C4-2B (cell line): Measurements from ENCODE around the gene CHRNE.
"Not testable (repeated sequence)": the region's sequence is repeated elsewhere in the genome, so short reads cannot be mapped to it uniquely, and the experiment has no call there.

Experiments used
- H3K27ac ChIP-seq: fragments of 450-650 bp; 2 replicates; pipeline ENCODE4 v1.5.1; 2017
- CTCF ChIP-seq: fragments of 450-650 bp; conservative IDR thresholded peaks from 2 replicates; pipeline ENCODE4 v1.5.1; 2017; ENCODE audit warnings: mild to moderate bottlenecking
- ZFX ChIP-seq: fragments of 450-650 bp; IDR thresholded peaks from 2 replicates; pipeline ENCODE4 v1.6.1; 2017

Gene CHRNE

DNA sequence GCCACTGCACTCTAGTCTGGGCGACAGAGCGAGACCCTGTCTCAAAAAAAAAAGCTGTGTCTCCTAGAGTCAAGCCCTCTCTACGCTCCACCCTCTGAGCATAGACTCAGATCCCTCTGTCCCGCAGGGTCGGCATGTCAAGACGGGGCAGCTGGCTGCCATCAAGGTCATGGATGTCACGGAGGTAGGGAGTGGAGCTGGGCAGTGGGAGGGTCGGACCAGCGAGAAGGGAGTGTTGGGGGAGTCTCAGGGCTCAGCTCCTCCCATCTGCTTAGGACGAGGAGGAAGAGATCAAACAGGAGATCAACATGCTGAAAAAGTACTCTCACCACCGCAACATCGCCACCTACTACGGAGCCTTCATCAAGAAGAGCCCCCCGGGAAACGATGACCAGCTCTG is 22.0 kb downstream of the CHRNE start:
- H3K27ac ChIP-seq: no peak overlapping the region
- TF ChIP-seq ZFX (no peak), CTCF (no peak)

DNA sequence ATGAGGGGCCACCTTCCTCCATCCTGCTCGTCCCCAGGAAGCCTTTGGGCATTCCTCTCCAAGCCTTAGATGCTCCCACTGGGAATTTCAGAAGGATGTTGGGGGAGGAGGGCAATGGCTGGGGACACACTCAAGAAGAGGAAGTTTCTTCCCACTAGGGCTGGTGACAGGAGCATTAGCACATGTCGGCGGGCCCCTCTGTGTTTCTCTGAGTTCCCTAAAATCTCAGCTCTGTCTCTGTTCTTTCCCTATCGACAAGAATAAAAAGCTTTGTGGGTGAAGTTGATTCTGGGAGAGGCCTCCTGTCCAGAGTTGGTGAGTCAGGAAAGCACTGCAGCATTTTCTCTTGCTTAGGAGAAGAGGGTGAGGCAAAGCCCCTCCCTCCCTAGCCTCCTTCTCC is 23.3 kb downstream of the CHRNE start:
- TF ChIP-seq ZFX (no peak), CTCF (no peak)
- no peak overlapping the region for H3K27ac ChIP-seq

DNA sequence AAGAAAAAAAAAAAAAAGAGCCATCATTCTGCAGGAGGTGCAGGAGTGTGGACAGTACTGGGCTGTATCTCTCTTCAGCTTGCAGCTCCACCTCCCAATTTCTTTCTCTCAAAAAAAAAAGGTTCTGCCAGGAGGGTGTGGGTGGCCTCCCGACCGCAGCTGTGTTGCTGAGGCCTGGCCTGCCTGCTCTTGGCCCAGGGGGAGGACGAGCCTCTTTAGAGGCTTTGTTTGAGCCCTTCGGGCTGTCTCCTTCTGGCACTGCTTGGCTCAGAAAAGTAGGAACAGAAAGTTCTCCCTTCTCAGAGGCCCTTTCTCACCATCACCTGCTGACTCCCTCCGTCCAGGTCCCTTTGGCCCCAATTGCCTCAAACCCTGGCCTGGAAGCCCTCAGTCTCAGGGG is 25.8 kb downstream of the CHRNE start:
- no peak overlapping the region for H3K27ac ChIP-seq
- TF ChIP-seq ZFX: no peak
- no peak for TF ChIP-seq CTCF

GRCh38 chr17:4872786-4873185 is 30.1 kb downstream of the CHRNE start:
- H3K27ac ChIP-seq: no peak overlapping the region
- TF ChIP-seq CTCF (no peak), ZFX (no peak)

- H3K27ac ChIP-seq: no peak overlapping the region
- no peak for TF ChIP-seq CTCF
- no peak for TF ChIP-seq ZFX
Measured at GRCh38 chr17:4870855-4871254, 32.0 kb downstream of the CHRNE start.

DNA sequence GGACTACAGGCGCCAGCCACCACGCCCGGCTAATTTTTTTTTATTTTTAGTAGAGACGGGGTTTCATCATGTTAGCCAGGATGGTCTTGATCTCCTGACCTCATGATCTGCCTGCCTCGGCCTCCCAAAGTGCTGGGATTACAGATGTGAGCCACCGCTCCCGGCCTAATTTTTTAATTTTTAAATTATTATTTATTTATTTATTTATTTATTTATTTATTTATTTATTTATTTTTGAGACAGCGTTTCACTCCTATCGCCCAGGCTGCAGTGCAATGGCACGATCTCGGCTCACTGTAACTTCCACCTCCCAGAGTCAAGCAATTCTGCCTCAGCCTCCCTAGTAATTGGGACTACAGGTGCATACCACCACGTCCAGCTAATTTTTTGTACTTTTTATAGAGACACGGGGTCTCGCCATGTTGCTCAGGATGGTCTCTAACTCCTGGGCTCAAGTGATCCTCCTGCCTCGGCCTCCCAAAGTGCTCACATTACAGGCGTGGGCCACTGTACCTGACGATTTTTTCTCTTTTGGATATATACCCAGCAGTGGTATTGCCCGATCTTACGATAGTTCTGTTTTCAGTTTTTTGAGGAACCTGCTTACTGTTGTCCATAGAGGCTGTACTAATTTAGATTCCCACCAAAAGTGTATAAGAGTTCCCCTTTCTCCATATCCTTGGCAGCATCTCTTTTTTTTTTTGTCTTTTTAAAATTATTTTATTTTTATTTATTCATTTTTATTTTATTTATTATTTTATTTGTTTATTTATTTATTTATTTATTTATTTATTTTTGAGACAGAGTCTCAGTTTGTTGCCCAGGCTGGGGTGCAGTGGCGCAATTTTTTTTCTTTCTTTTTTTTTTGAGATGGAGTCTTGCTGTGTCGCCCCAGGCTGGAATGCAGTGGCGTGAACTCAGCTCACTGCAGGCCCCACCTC is 33.6 kb downstream of the CHRNE start:
- H3K27ac ChIP-seq: not testable (repeated sequence)

DNA sequence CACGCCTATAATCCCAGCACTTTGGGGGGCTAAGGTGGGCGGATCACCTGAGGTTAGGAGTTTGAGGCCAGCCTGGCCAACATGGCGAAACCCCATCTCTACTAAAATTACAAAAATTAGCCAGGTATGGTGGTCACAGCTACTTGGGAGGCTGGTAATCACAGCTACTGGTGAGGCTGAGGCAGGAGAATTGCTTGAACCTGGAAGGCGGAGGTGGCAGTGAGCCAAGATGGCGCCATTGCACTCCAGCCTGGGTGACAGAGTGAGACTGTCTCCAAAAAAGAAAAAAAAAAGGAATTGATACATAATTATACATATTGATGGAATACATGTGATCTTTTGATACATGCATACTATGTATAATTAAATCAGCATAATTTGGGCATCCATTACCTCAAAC is 35.4 kb downstream of the CHRNE start:
- H3K27ac ChIP-seq: not testable (repeated sequence)

GRCh38 chr17:4863321-4863720 is 39.6 kb downstream of the CHRNE start:
- no peak overlapping the region for H3K27ac ChIP-seq
- TF ChIP-seq ZFX: no peak
- TF ChIP-seq CTCF: no peak
